SK-N-MC (cell line): ENCODE data around the gene SYT13.

Source experiments
- DNase-seq: peaks from one replicate; pipeline ENCODE4 v3.0.0-alpha.2; 2011; ENCODE audit warnings: low read depth, low spot score
- H3K27ac ChIP-seq: fragments of 200-600 bp; sonication (generic); 2 replicates; pipeline ENCODE4 v1.5.1; 2016; ENCODE audit warnings: mixed run types
- H3K36me3 ChIP-seq: fragments of 200-600 bp; sonication (generic); 2 replicates; pipeline ENCODE4 v1.6.1; 2017; ENCODE audit warnings: antibody characterized with exemption, low read length, mixed read lengths; ENCODE audit not compliant: insufficient read depth
- H3K4me3 ChIP-seq: fragments of 200-600 bp; sonication (generic); 2 replicates; pipeline ENCODE4 v1.5.1; 2016
- H3K9ac ChIP-seq: fragments of 200-600 bp; sonication (generic); 2 replicates; pipeline ENCODE4 v1.8.0; 2017; ENCODE audit warnings: mixed run types, mixed read lengths; ENCODE audit not compliant: insufficient read length
- H3K9me3 ChIP-seq: fragments of 200-600 bp; sonication (generic); 2 replicates; pipeline ENCODE4 v1.6.1; 2017; ENCODE audit warnings: low read depth, mild to moderate bottlenecking, antibody characterized with exemption, low read length, moderate library complexity, mixed read lengths
- EZH2 ChIP-seq: fragments of 200-600 bp; sonication (generic); IDR thresholded peaks from one replicate; pipeline ENCODE4 v1.6.1; 2017; ENCODE audit warnings: antibody characterized with exemption
- FOXP2 ChIP-seq: optimal IDR thresholded peaks from 2 replicates; pipeline ENCODE3; 2011; ENCODE audit warnings: mild to moderate bottlenecking, moderate library complexity; ENCODE audit not compliant: insufficient read depth; ENCODE audit errors: extremely low read length, control extremely low read depth
- POLR2AphosphoS5 ChIP-seq: IDR thresholded peaks from 2 replicates; pipeline ENCODE4 v1.6.1; 2012; ENCODE audit warnings: mild to moderate bottlenecking, low read depth, low read length, borderline replicate concordance

Gene SYT13

GRCh38 chr11:45324459-45324858 lies 38.3 kb upstream of the SYT13 start:
- H3K9ac ChIP-seq, result no peak overlapping the region
- H3K36me3 ChIP-seq, result no peaks in the 10 kb centered on the region
- H3K4me3 ChIP-seq, result no peak overlapping the region
- TF ChIP-seq POLR2AphosphoS5, result no peak
- H3K27ac ChIP-seq, result no peak overlapping the region
- DNase-seq, result no peak
- H3K9me3 ChIP-seq, result no peaks in the 10 kb centered on the region; the same call in 1 of the 2 replicates

GRCh38 chr11:45323601-45324249 lies 37.6 kb upstream of the SYT13 start:
- DNase-seq, result no peak
- H3K9ac ChIP-seq, result no peak overlapping the region
- H3K36me3 ChIP-seq, result no peaks in the 10 kb centered on the region
- no peaks in the 10 kb centered on the region; the same call in 1 of the 2 replicates for H3K9me3 ChIP-seq
- no peak for TF ChIP-seq POLR2AphosphoS5
- TF ChIP-seq FOXP2, result no peak
- TF ChIP-seq EZH2, result no peak
- H3K27ac ChIP-seq, result no peak overlapping the region
- H3K4me3 ChIP-seq, result no peak overlapping the region

GRCh38 chr11:45322891-45323600 lies 36.9 kb upstream of the SYT13 start:
- Histone ChIP-seq H3K36me3 (no peaks in the 10 kb centered on the region), H3K9me3 (no peaks in the 10 kb centered on the region; the same call in 1 of the 2 replicates), H3K9ac (no peak overlapping the region), H3K4me3 (no peak overlapping the region), H3K27ac (no peak overlapping the region)
- DNase-seq, result no peak
- TF ChIP-seq POLR2AphosphoS5 (no peak), EZH2 (no peak), FOXP2 (no peak)

GRCh38 chr11:45322111-45322705 lies 36.1 kb upstream of the SYT13 start:
- Histone ChIP-seq H3K9me3 (no peaks in the 10 kb centered on the region; the same call in 1 of the 2 replicates), H3K4me3 (no peak overlapping the region)

GRCh38 chr11:45321669-45322068 lies 35.5 kb upstream of the SYT13 start:
- TF ChIP-seq POLR2AphosphoS5 (no peak), EZH2 (no peak), FOXP2 (no peak)
- H3K27ac ChIP-seq, result no peak overlapping the region
- H3K9me3 ChIP-seq, result no peaks in the 10 kb centered on the region; the same call in 1 of the 2 replicates
- H3K36me3 ChIP-seq, result no peaks in the 10 kb centered on the region
- H3K4me3 ChIP-seq, result no peak overlapping the region
- no peak overlapping the region for H3K9ac ChIP-seq
- no peak for DNase-seq

More at GRCh38 chr11:45322111-45322705, 36.1 kb upstream of the SYT13 start:
- no peak overlapping the region for H3K27ac ChIP-seq
- no peak for TF ChIP-seq POLR2AphosphoS5
- TF ChIP-seq FOXP2, result no peak
- TF ChIP-seq EZH2, result no peak
- H3K36me3 ChIP-seq, result no peaks in the 10 kb centered on the region
- H3K9ac ChIP-seq, result no peak overlapping the region
- DNase-seq, result no peak

- H3K36me3 ChIP-seq, result no peaks in the 10 kb centered on the region
- H3K9me3 ChIP-seq, result no peaks in the 10 kb centered on the region; the same call in 1 of the 2 replicates
- no peak overlapping the region for H3K9ac ChIP-seq
- DNase-seq, result no peak
- TF ChIP-seq EZH2 (no peak), POLR2AphosphoS5 (no peak), FOXP2 (no peak)
- no peak overlapping the region for H3K4me3 ChIP-seq
- no peak overlapping the region for H3K27ac ChIP-seq
Measured at GRCh38 chr11:45321031-45321595, 35.0 kb upstream of the SYT13 start.

- Histone ChIP-seq H3K9me3 (no peaks in the 10 kb centered on the region), H3K36me3 (no peaks in the 10 kb centered on the region), H3K9ac (no peak overlapping the region), H3K4me3 (no peak overlapping the region), H3K27ac (no peak overlapping the region)
- DNase-seq, result no peak
- TF ChIP-seq FOXP2, result no peak
- TF ChIP-seq POLR2AphosphoS5, result no peak
- TF ChIP-seq EZH2, result no peak
Measured at GRCh38 chr11:45320371-45320770, 34.2 kb upstream of the SYT13 start.

- Histone ChIP-seq H3K9ac (no peak overlapping the region), H3K27ac (no peak overlapping the region), H3K4me3 (no peak overlapping the region), H3K9me3 (no peaks in the 10 kb centered on the region), H3K36me3 (no peaks in the 10 kb centered on the region)
- TF ChIP-seq FOXP2, result no peak
- TF ChIP-seq EZH2, result no peak
- no peak for TF ChIP-seq POLR2AphosphoS5
- no peak for DNase-seq
Measured at GRCh38 chr11:45319077-45319476, 32.9 kb upstream of the SYT13 start.
